HepG2 (cell line): Measurements from ENCODE around the gene LDAF1. TPM values are rescaled to one million over a fixed set of nuclear protein-coding genes. Genes with fewer than 3 reads are reported as not detected.

ENCODE experiments used
- ATAC-seq: fragments of 200-7000 bp; cut with Tn5 transposase; 3 replicates; pipeline ENCODE4 v1.9.1; 2020; ENCODE audit warnings: mild to moderate bottlenecking, moderate library complexity
- BruUV-seq: library from RNA; stranded (reverse); fragments of 400-500 nt; replicated peaks from 2 replicates; lab custom pipeline; 2021; lab: Mats Ljungman, UMichigan
- CTCF ChIA-PET: fragments of 300-600 bp; formaldehyde crosslinking; extraction: SDS; loops from one replicate; lab custom pipeline; 2021; ENCODE audit warnings: low total read pairs, inconsistent platforms, low intra/inter-chr PET ratio; lab: Yijun Ruan, JAX
- POLR2A ChIA-PET: fragments of 350-600 bp; sonication (Branson Sonifier 250); formaldehyde crosslinking; loops from one replicate; lab custom pipeline; 2020; ENCODE audit warnings: antibody characterized with exemption, inconsistent platforms; lab: Yijun Ruan, JAX
- DNase-seq: peaks from one replicate; pipeline ENCODE4 v3.0.0-alpha.2; 2015; ENCODE audit warnings: low spot score
- FAIRE-seq: peaks from 3 replicates; lab custom pipeline; 2011; peaks lifted over from hg19 to GRCh38; lab: Jason Lieb, UNC
- H2AFZ ChIP-seq: one replicate; pipeline ENCODE4 v1.6.1; 2011; ENCODE audit warnings: low read length, inconsistent platforms
- H3K27ac ChIP-seq: fragments of 300-600 bp; 3 replicates; pipeline ENCODE4 v1.8.0; 2011; ENCODE audit warnings: mixed run types, mild to moderate bottlenecking, mixed read lengths, low read length, inconsistent platforms; ENCODE audit not compliant: insufficient read depth; ENCODE audit errors: extremely low read length
- H3K27me3 ChIP-seq, 2 experiments: fragments of 200-600 bp in 1 of 2; 2 replicates in 1 of 2; 3 replicates in 1 of 2; pipeline versions ENCODE4 v1.6.0 to v1.8.0; 2011; ENCODE audit warnings: low read length in 2 of 2, mild to moderate bottlenecking in 2 of 2, moderate library complexity in 2 of 2, inconsistent platforms in 1 of 2; ENCODE audit not compliant: insufficient read depth in 2 of 2, control insufficient read depth in 1 of 2
- H3K36me3 ChIP-seq, 2 experiments: fragments of 200-600 bp in 1 of 2; replicated peaks in 1 of 2; 2 replicates in 1 of 2; 3 replicates in 1 of 2; pipeline versions ENCODE4 v1.5.1 to v1.8.0; 2011; ENCODE audit warnings: low read length in 2 of 2, inconsistent platforms in 1 of 2; ENCODE audit not compliant: insufficient read depth in 2 of 2, control insufficient read depth in 1 of 2
- H3K4me1 ChIP-seq: 2 replicates; pipeline ENCODE4 v1.5.1; 2012; ENCODE audit warnings: low read length, inconsistent platforms; ENCODE audit not compliant: insufficient read depth
- H3K4me2 ChIP-seq: 2 replicates; pipeline ENCODE4 v1.6.0; 2011; ENCODE audit warnings: low read depth, low read length, inconsistent platforms
- H3K4me3 ChIP-seq, 3 experiments: fragments of 200-600 bp in 1 of 3; sonication (generic), shearing (Covaris generic) in 1 of 3; replicated peaks in 1 of 3; 2 replicates each; pipeline ENCODE4 v1.5.1; 2011 to 2016; ENCODE audit warnings: low read length in 3 of 3, inconsistent platforms in 2 of 3, low read depth in 2 of 3, mild to moderate bottlenecking in 2 of 3, control low read depth in 1 of 3, mixed read lengths in 1 of 3; ENCODE audit not compliant: insufficient read depth in 1 of 3
- H3K79me2 ChIP-seq: one replicate; pipeline ENCODE4 v1.6.1; 2011; ENCODE audit warnings: low read length, inconsistent platforms; ENCODE audit not compliant: insufficient read depth
- H3K9ac ChIP-seq: 2 replicates; pipeline ENCODE4 v1.6.0; 2011; ENCODE audit warnings: mild to moderate bottlenecking, low read depth, low read length, inconsistent platforms; ENCODE audit not compliant: insufficient read depth
- H3K9me3 ChIP-seq: 2 replicates; pipeline ENCODE4 v1.5.1; 2012; ENCODE audit warnings: mild to moderate bottlenecking, low read length
- H4K20me1 ChIP-seq: 2 replicates; pipeline ENCODE4 v1.6.0; 2011; ENCODE audit warnings: inconsistent platforms, mild to moderate bottlenecking, low read length, moderate library complexity; ENCODE audit not compliant: insufficient read depth
- BCLAF1 ChIP-seq: fragments of 450-650 bp; IDR thresholded peaks from 2 replicates; pipeline ENCODE4 v1.6.1; 2017; ENCODE audit warnings: mild to moderate bottlenecking
- BRCA1 ChIP-seq: sonication (generic); formaldehyde crosslinking; IDR thresholded peaks from 2 replicates; pipeline ENCODE4 v1.4.0; 2020; ENCODE audit warnings: missing genetic modification reagents
- CREB1 ChIP-seq, 2 experiments: fragments of 450-650 bp in 1 of 2; IDR thresholded peaks; 2 replicates each; pipeline ENCODE4 v1.6.1; 2016 to 2017; ENCODE audit warnings: control low read depth in 1 of 2, mild to moderate bottlenecking in 1 of 2, missing compliant biosample characterization in 1 of 2, missing genetic modification characterization in 1 of 2
- DNMT3B ChIP-seq: conservative IDR thresholded peaks from 2 replicates; pipeline ENCODE4 v1.6.1; 2016; ENCODE audit warnings: missing biosample characterization, control low read depth
- FOXJ3 ChIP-seq: sonication (generic); formaldehyde crosslinking; IDR thresholded peaks from 2 replicates; pipeline ENCODE4 v1.4.0; 2020; ENCODE audit warnings: missing genetic modification reagents, mild to moderate bottlenecking, borderline replicate concordance
- HINFP ChIP-seq: sonication (generic); formaldehyde crosslinking; IDR thresholded peaks from 2 replicates; pipeline ENCODE4 v1.4.0; 2020; ENCODE audit warnings: low read depth, mild to moderate bottlenecking, missing genetic modification reagents
- HNF4G ChIP-seq, 2 experiments: sonication (generic) in 1 of 2; formaldehyde crosslinking in 1 of 2; IDR thresholded peaks; 2 replicates each; pipeline versions ENCODE4 v1.4.0 to v1.6.1; 2011 to 2020; ENCODE audit warnings: borderline replicate concordance in 2 of 2, low read depth in 2 of 2, mild to moderate bottlenecking in 2 of 2, low read length in 1 of 2, missing genetic modification reagents in 1 of 2, moderate library complexity in 1 of 2
- MAFF ChIP-seq: IDR thresholded peaks from 2 replicates; pipeline ENCODE4 v1.6.1; 2011; ENCODE audit warnings: low read depth, low read length, improper control_type of control experiment
- MAFK ChIP-seq, 2 experiments: IDR thresholded peaks in 1 of 2; conservative IDR thresholded peaks in 1 of 2; 2 replicates each; pipeline ENCODE4 v1.6.1; 2011; ENCODE audit warnings: improper control_type of control experiment in 2 of 2, low read length in 2 of 2
- NRL ChIP-seq: sonication (generic); formaldehyde crosslinking; IDR thresholded peaks from 2 replicates; pipeline ENCODE4 v1.5.0; 2020; ENCODE audit warnings: missing genetic modification reagents, mild to moderate bottlenecking, moderate library complexity, borderline replicate concordance
- ONECUT2 ChIP-seq: sonication (generic); formaldehyde crosslinking; IDR thresholded peaks from 2 replicates; pipeline ENCODE4 v1.4.0; 2020; ENCODE audit warnings: missing genetic modification reagents
- POLR2AphosphoS5 ChIP-seq: IDR thresholded peaks from 2 replicates; pipeline ENCODE4 v1.6.1; 2012; ENCODE audit warnings: low read depth, low read length
- THAP7 ChIP-seq: sonication (generic); formaldehyde crosslinking; IDR thresholded peaks from 2 replicates; pipeline ENCODE4 v1.8.1; 2023; ENCODE audit warnings: mild to moderate bottlenecking, missing genetic modification reagents
- TP53 ChIP-seq: sonication (generic); formaldehyde crosslinking; conservative IDR thresholded peaks from 2 replicates; pipeline ENCODE4 v1.4.0; 2020; ENCODE audit warnings: missing genetic modification reagents
- ZNF331 ChIP-seq: sonication (generic); formaldehyde crosslinking; IDR thresholded peaks from 2 replicates; pipeline ENCODE4 v1.4.0; 2020; ENCODE audit warnings: missing genetic modification reagents
- ZNF768 ChIP-seq: sonication (generic); formaldehyde crosslinking; IDR thresholded peaks from 2 replicates; pipeline ENCODE4 v1.4.0; 2020; ENCODE audit warnings: missing genetic modification reagents
- WGBS: methylation state at CpG from one replicate; pipeline ENCODE4 v1.1.6; 2017; ENCODE audit warnings: low lambda C conversion rate; 5-methylcytosine and 5-hydroxymethylcytosine counted together
- in situ Hi-C: cut with HindIII; loops from 2 replicates; pipeline ENCODE4 v1.10.0; 2017; ENCODE audit warnings: low pct_unique_long_range_greater_than_20kb; ENCODE audit not compliant: extremely low pct_ligation_motif_present
- intact Hi-C: fragments of 100-400 bp; cut with micrococcal nuclease; formaldehyde crosslinking; loops from one replicate; pipeline ENCODE4 v1.10.0; 2022; ENCODE audit not compliant: unreplicated experiment
- polyA plus RNA-seq, 8 experiments: library from polyadenylated mRNA; depleted of rRNA in 3 of 8; stranded (reverse) in 7 of 8; unstranded in 1 of 8; fragments of >200 nt; fragmentation: Illumina TruSeq in 4 of 8; extraction: Trizol in 4 of 8; gene quantifications; 2 replicates each; pipeline versions ENCODE4 v1.2.1 to v1.2.3, GENCODE V29; 2011 to 2016; ENCODE audit warnings: low read depth in 4 of 8, missing spikeins in 1 of 8, mixed read lengths in 1 of 8; ENCODE audit not compliant: insufficient read depth in 1 of 8
- total RNA-seq, 5 experiments: library from RNA; depleted of rRNA; stranded (reverse); fragments of >200 nt; fragmentation: Illumina TruSeq; extraction: Trizol; gene quantifications; 2 replicates each; pipeline ENCODE4 v1.2.3, GENCODE V29; 2016; ENCODE audit warnings: low read depth in 1 of 5

The LDAF1 gene
- total and polyA plus RNA-seq, 2 of the 13 experiments (the other 11 are each of a cell fraction or from before 2014, with no cell fraction given): 6.3 to 7.5 TPM

DNA sequence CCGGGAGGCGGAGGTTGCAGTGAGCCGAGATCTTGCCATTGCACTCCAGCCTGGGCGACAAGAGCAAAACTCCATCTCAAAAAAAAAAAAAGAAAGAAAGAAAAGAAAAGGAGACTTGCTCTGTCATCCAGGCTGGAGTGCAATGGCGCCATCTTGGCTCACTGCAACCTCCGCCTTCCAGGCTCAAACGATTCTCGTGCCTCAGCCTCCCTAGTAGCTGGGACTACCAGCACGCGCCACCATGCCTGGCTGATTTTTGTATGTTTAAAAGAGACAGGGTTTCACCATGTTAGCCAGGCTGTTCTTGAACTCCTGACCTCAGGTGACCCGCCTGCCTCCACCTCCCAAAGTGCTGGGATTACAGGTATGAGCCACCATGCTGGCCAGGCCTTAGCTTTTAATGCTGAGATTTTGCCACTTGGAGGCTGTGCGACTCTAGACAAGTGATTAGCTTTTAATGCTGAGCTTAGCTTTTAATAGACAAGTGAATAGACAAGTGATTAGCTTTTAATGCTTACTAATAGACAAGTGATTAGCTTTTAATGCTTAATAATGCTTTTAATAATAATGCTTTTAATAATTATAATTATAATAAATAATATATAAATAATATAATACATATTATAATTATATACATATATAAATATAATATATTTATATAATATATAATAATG lies 9.6 kb downstream of the LDAF1 start:
- in situ Hi-C loops: loop anchor here (25.0 kb wide), 1 partner anchor 1169 kb away; no protein-coding TSS in a partner anchor
- Histone ChIP-seq H3K79me2 (no peaks in the 10 kb centered on the region), H3K27me3 (no peaks in the 10 kb centered on the region), H3K9ac (no peak overlapping the region), H2AFZ (no peak overlapping the region), H3K4me3 (no peak overlapping the region), H3K4me1 (peaks cover 4% of the 10 kb centered on the region; the same call in 1 of the 2 replicates), H3K9me3 (no peaks in the 10 kb centered on the region), H4K20me1 (no peaks in the 10 kb centered on the region), H3K36me3 (no peaks in the 10 kb centered on the region), H3K27ac (no peak overlapping the region), H3K4me2 (no peak overlapping the region)
- ChIA-PET POLR2A (interaction anchor here (1.4 kb wide), 1 partner anchor 9 kb away, joined by 3 read pairs; no protein-coding TSS in a partner anchor), CTCF (no interaction called here)
- DNase-seq (no peak), FAIRE-seq (no peak), ATAC-seq (no peak)
- intact Hi-C loops: no loop called here
- WGBS: 90% methylated on average over 12 of the region's 12 CpGs
- BruUV-seq: no TSS peak
- TF ChIP-seq ZNF331 (CRISPR knock-in tag) (no peak), CREB1 (IDR thresholded peaks at IDR 0.05) (no peak), CREB1 (CRISPR knock-in tag; IDR thresholded peaks at IDR 0.05) (no peak), POLR2AphosphoS5 (no peak), NRL (peak; percentile 55; the same call in 1 of the 2 replicates), DNMT3B (CRISPR knock-in tag) (no peak), MAFK (conservative IDR thresholded peaks at IDR 0.05 in 1 of 2, IDR thresholded peaks at IDR 0.05 in 1 of 2; ENCODE audit: low read length in 2 of 2) (peak; percentile 79 to 87), ZNF768 (CRISPR knock-in tag) (0 out of 2 replicates have a peak, but pooled peaks have one; percentile 27), ONECUT2 (no peak), HNF4G (IDR thresholded peaks at IDR 0.05; ENCODE audit: borderline replicate concordance, low read depth, low read length) (no peak), HNF4G (CRISPR knock-in tag; IDR thresholded peaks at IDR 0.05; ENCODE audit: borderline replicate concordance, low read depth) (no peak), BRCA1 (CRISPR knock-in tag) (no peak), TP53 (CRISPR knock-in tag) (no peak), MAFF (peak; percentile 77), BCLAF1 (no peak), THAP7 (CRISPR knock-in tag) (no peak), FOXJ3 (no peak), HINFP (CRISPR knock-in tag) (no peak)
